ENCODE results near the gene MFSD2B. TPM values are rescaled to one million over a fixed set of nuclear protein-coding genes. Genes with fewer than 3 reads are reported as not detected.

MFSD2B gene
- total and polyA plus RNA-seq, 2 experiments from 2014 or later, result 0.23 to 0.69 TPM

GRCh38 chr2:24055750-24056149, 45.9 kb downstream of the MFSD2B start:
- Histone ChIP-seq H3K27ac (no peak overlapping the region), H3K9me3 (ENCODE audit: low read depth) (no peaks in the 10 kb centered on the region), H3K4me1 (ENCODE audit: low read depth) (no peaks in the 10 kb centered on the region), H3K27me3 (no peaks in the 10 kb centered on the region), H3K36me3 (no peaks in the 10 kb centered on the region), H3K4me3 (no peak overlapping the region)
- no peak for DNase-seq (ENCODE audit: low read depth in 1 of 2, low spot score in 1 of 2)
- no peak for TF ChIP-seq CTCF (IDR thresholded peaks at IDR 0.05; ENCODE audit: low read depth, low read length)

- no peaks in the 10 kb centered on the region for H3K27me3 ChIP-seq
- H3K9me3 ChIP-seq (ENCODE audit: low read depth), result no peaks in the 10 kb centered on the region
- H3K36me3 ChIP-seq, result no peaks in the 10 kb centered on the region
- no peak for TF ChIP-seq CTCF (IDR thresholded peaks at IDR 0.05; ENCODE audit: low read depth, low read length)
- no peak for DNase-seq (ENCODE audit: low read depth in 1 of 2, low spot score in 1 of 2)
- H3K4me3 ChIP-seq, result no peak overlapping the region
- H3K4me1 ChIP-seq (ENCODE audit: low read depth), result no peaks in the 10 kb centered on the region
- no peak overlapping the region for H3K27ac ChIP-seq
Measured at GRCh38 chr2:24058564-24059271, 48.8 kb downstream of the MFSD2B start.

- Histone ChIP-seq H3K27me3 (no peaks in the 10 kb centered on the region), H3K36me3 (peaks cover 24% of the 10 kb centered on the region), H3K27ac (no peak overlapping the region), H3K4me3 (no peak overlapping the region), H3K4me1 (ENCODE audit: low read depth) (no peaks in the 10 kb centered on the region), H3K9me3 (ENCODE audit: low read depth) (no peaks in the 10 kb centered on the region)
- TF ChIP-seq CTCF (IDR thresholded peaks at IDR 0.05; ENCODE audit: low read depth, low read length), result no peak
- no peak for DNase-seq (ENCODE audit: low read depth in 1 of 2, low spot score in 1 of 2)
Measured at GRCh38 chr2:24065341-24065740, 55.5 kb downstream of the MFSD2B start.

GRCh38 chr2:24072259-24072658, 62.4 kb downstream of the MFSD2B start:
- Histone ChIP-seq H3K27me3 (no peaks in the 10 kb centered on the region), H3K9me3 (ENCODE audit: low read depth) (no peaks in the 10 kb centered on the region), H3K4me1 (ENCODE audit: low read depth) (no peaks in the 10 kb centered on the region), H3K27ac (no peak overlapping the region), H3K4me3 (no peak overlapping the region), H3K36me3 (peaks cover 28% of the 10 kb centered on the region)
- DNase-seq (ENCODE audit: low read depth in 1 of 2, low spot score in 1 of 2), result no peak
- TF ChIP-seq CTCF (IDR thresholded peaks at IDR 0.05; ENCODE audit: low read depth, low read length), result no peak

GRCh38 chr2:24073816-24074215, 63.9 kb downstream of the MFSD2B start:
- H3K27me3 ChIP-seq, result no peaks in the 10 kb centered on the region
- H3K9me3 ChIP-seq (ENCODE audit: low read depth), result no peaks in the 10 kb centered on the region
- H3K4me1 ChIP-seq (ENCODE audit: low read depth), result no peaks in the 10 kb centered on the region
- DNase-seq (ENCODE audit: low read depth in 1 of 2, low spot score in 1 of 2), result no peak
- peaks cover 18% of the 10 kb centered on the region for H3K36me3 ChIP-seq
- TF ChIP-seq CTCF (IDR thresholded peaks at IDR 0.05; ENCODE audit: low read depth, low read length), result no peak
- no peak overlapping the region for H3K4me3 ChIP-seq
- H3K27ac ChIP-seq, result no peak overlapping the region

Measured in cardiac muscle cell (in vitro differentiated cells and primary cell).